Spleen (tissue), 11 donors: ENCODE measurements around the gene CABP2. TPM values are rescaled to one million over a fixed set of nuclear protein-coding genes. Genes with fewer than 3 reads are reported as not detected.
"Not testable (repeated sequence)": the region's sequence is repeated elsewhere in the genome, so short reads cannot be mapped to it uniquely, and the experiment has no call there.

Experiments used
- DNase-seq: peaks from one replicate; pipeline ENCODE4 v3.0.0-alpha.2; 2020
- H3K27ac ChIP-seq, 8 donors: fragments of 200-600 bp; sonication (generic) in 7 of 8; 1 replicate in 4 of 8; 2 replicates in 4 of 8; pipeline versions ENCODE4 v1.5.0 to v1.8.0; 2016 to 2021; ENCODE audit warnings: inconsistent platforms in 4 of 8, mild to moderate bottlenecking in 4 of 8, moderate library complexity in 1 of 8
- H3K27me3 ChIP-seq, 7 donors: fragments of 200-600 bp; sonication (generic) in 6 of 7; replicated peaks in 1 of 7; 1 replicate in 4 of 7; 2 replicates in 3 of 7; pipeline versions ENCODE4 v1.5.0 to v1.8.0; 2016 to 2021; ENCODE audit warnings: inconsistent platforms in 3 of 7, mild to moderate bottlenecking in 1 of 7
- H3K36me3 ChIP-seq, 6 donors: fragments of 200-600 bp; sonication (generic) in 5 of 6; 1 replicate in 4 of 6; 2 replicates in 2 of 6; pipeline versions ENCODE4 v1.5.0 to v1.8.0; 2016 to 2021; ENCODE audit warnings: inconsistent platforms in 2 of 6
- H3K4me1 ChIP-seq, 6 donors: fragments of 200-600 bp; sonication (generic) in 5 of 6; 1 replicate in 3 of 6; 2 replicates in 3 of 6; pipeline versions ENCODE4 v1.5.0 to v1.8.0; 2016 to 2021; ENCODE audit warnings: inconsistent platforms in 3 of 6
- H3K4me3 ChIP-seq, 8 donors: fragments of 200-600 bp; sonication (generic) in 7 of 8; 1 replicate in 4 of 8; 2 replicates in 4 of 8; pipeline versions ENCODE4 v1.5.0 to v1.8.0; 2016 to 2021; ENCODE audit warnings: inconsistent platforms in 4 of 8, mild to moderate bottlenecking in 4 of 8, moderate library complexity in 2 of 8
- H3K9me3 ChIP-seq, 8 donors: fragments of 200-600 bp; sonication (generic) in 7 of 8; 1 replicate in 4 of 8; 2 replicates in 4 of 8; pipeline versions ENCODE4 v1.5.0 to v1.8.0; 2016 to 2021; ENCODE audit warnings: inconsistent platforms in 4 of 8
- POLR2A ChIP-seq, 3 donors: fragments of 450-650 bp; IDR thresholded peaks; one replicate each; pipeline ENCODE4 v1.5.1; 2017; ENCODE audit warnings: antibody characterized with exemption in 3 of 3, mild to moderate bottlenecking in 1 of 3
- POLR2AphosphoS5 ChIP-seq, 3 donors: sonication (generic); formaldehyde crosslinking; IDR thresholded peaks; one replicate each; pipeline ENCODE4 v1.5.1; 2017; ENCODE audit warnings: antibody characterized with exemption in 3 of 3
- WGBS, 5 donors: extraction: QIAGEN DNeasy Blood & Tissue Kit in 3 of 5; methylation state at CpG; one replicate each; pipeline versions ENCODE4 v1.1.5 to v1.1.7; 2013 to 2018; 5-methylcytosine and 5-hydroxymethylcytosine counted together
- intact Hi-C: fragments of 100-400 bp; cut with DNase I; formaldehyde crosslinking; loops from one replicate; pipeline ENCODE4 v1.15.0; 2023; ENCODE audit warnings: low total_unique reads
- polyA plus RNA-seq, 3 donors: library from polyadenylated mRNA; stranded (reverse); fragments of 200-250 nt; gene quantifications; one replicate each; pipeline ENCODE4 v1.2.1, GENCODE V29; 2013
- total RNA-seq, 7 donors: library from RNA; depleted of rRNA in 3 of 7; stranded (reverse); fragments of >200 nt in 3 of 7; fragmentation: NEBNext Ultra II Directional in 4 of 7; extraction: Animal tissue kit (Norgen Biotek cat#: 25700) in 4 of 7; gene quantifications; one replicate each; pipeline versions ENCODE4 v1.1.0 to v1.2.1, GENCODE V29; 2016 to 2021
- TF ChIP-seq, protein P1 (sequence below), 11 experiments: fragments of 200-600 bp in 7 of 11; fragments of 450-650 bp in 4 of 11; sonication (generic) in 4 of 11; IDR thresholded peaks in 8 of 11; conservative IDR thresholded peaks in 3 of 11; 1 replicate in 7 of 11; 2 replicates in 4 of 11; pipeline versions ENCODE4 v1.4.0 to v1.8.0; 2016 to 2021; ENCODE audit warnings: antibody characterized with exemption in 11 of 11, inconsistent platforms in 4 of 11, mild to moderate bottlenecking in 1 of 11
- donor health status: healthy with polysubstance abuse.
- donor health status: DM: no; HTN: no; CAD: no; lungs with moderate emphysema.
- donor health status: DM: no; HTN: no; CAD: no.
- donor health status: Bipolar disorder and iron deficiency.
- donor health status: healthy.
- donor health status: DM: no; HTN: no; CAD: no.
- donor health status: DM: yes; HTN: yes; CAD: no.

CABP2 gene
- total and polyA plus RNA-seq, 10 donors, result not detected

DNA sequence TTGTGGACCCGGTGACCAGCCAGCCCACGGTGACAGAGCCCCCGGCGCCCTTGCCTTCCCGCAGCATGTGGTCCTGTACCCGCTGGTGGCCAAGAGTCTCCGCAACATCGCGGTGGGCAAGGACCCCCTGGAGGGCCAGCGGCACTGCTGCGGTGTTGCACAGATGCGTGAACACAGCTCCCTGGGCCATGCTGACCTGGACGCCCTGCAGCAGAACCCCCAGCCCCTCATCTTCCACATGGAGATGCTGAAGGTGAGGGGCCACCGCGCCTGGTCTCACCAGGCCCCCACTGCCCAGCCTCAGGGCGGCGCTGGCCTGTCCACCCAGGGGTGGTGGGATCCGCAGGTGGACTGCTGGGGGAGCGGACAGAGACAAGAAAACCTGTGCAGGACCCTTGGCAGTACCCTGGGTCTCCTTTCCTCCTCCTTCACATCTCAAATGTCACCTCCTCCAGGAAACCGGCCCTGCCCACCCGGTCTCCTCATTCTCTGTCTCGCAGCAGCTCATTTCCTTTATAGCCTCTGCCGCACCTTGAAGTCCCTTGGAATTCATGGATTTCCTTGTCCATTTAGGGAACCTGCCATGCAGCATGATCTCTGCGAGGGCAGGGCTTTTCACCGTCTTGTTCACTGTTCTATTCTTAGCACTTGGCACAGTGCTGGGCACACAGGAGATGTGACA is 33.9 kb downstream of the CABP2 start:
- Histone ChIP-seq H3K4me3 (no peak overlapping the region), H3K9me3 (no peaks in the 10 kb centered on the region), H3K4me1 (peaks cover 20 to 43% (median 32%) of the 10 kb centered on the region in 6 donors), H3K36me3 (peaks cover 0 to 79% (median 71%) of the 10 kb centered on the region in 6 donors), H3K27me3 (no peaks in the 10 kb centered on the region), H3K27ac (no peak overlapping the region)
- 79 to 93% (median 87%) methylated on average over 13 to 25 of the region's 25 CpGs for WGBS, 5 donors
- DNase-seq, result no peak
- TF ChIP-seq, protein P1, sequence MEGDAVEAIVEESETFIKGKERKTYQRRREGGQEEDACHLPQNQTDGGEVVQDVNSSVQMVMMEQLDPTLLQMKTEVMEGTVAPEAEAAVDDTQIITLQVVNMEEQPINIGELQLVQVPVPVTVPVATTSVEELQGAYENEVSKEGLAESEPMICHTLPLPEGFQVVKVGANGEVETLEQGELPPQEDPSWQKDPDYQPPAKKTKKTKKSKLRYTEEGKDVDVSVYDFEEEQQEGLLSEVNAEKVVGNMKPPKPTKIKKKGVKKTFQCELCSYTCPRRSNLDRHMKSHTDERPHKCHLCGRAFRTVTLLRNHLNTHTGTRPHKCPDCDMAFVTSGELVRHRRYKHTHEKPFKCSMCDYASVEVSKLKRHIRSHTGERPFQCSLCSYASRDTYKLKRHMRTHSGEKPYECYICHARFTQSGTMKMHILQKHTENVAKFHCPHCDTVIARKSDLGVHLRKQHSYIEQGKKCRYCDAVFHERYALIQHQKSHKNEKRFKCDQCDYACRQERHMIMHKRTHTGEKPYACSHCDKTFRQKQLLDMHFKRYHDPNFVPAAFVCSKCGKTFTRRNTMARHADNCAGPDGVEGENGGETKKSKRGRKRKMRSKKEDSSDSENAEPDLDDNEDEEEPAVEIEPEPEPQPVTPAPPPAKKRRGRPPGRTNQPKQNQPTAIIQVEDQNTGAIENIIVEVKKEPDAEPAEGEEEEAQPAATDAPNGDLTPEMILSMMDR (IDR thresholded peaks at IDR 0.05 in 8 of 11, conservative IDR thresholded peaks at IDR 0.05 in 3 of 11), result no peak
- TF ChIP-seq POLR2AphosphoS5 (IDR thresholded peaks at IDR 0.05), result peak in 2 of 3 donors; percentile 33 to 61
- intact Hi-C loops, result no loop called here

DNA sequence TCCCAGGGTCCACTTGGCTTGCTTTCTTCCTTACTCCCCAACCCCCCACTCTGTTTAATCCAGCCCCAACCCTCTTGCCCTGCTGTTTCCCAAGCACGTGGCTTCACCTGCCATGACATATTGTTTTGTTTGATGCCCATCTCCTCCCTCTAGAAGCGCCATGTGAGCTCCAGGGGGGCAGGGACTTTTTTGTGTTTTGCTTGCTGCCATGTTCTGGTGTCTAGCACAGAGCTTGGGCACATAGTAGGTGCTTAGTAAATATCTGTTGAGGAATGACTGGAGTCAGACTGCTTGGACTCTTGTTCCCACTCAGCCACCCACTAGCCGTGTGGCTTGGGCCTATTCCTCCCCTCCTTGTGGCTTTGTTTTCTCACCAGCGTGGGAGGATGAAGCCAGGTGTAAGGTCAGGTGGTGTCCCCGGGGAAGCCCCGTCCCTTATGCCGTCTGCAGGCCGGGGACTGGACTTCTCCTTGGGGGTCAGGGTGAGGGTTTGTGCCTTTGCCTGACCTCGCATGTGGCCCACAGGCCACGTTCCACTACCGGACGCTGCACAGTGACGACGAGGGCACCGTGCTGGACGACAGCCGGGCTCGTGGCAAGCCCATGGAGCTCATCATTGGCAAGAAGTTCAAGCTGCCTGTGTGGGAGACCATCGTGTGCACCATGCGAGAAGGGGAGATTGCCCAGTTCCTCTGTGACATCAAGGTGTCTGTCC is 36.6 kb downstream of the CABP2 start:
- no peaks in the 10 kb centered on the region for H3K9me3 ChIP-seq
- peak overlapping the region; percentile 12 to 97 (median 92) for H3K27ac ChIP-seq
- H3K4me1 ChIP-seq, result peaks cover 31 to 64% (median 52%) of the 10 kb centered on the region in 6 donors
- WGBS, 5 donors, result 60 to 84% (median 72%) methylated on average over 16 to 20 of the region's 20 CpGs
- no peak for TF ChIP-seq POLR2A (IDR thresholded peaks at IDR 0.05)
- peak; percentile 26 to 48 (median 44) for TF ChIP-seq POLR2AphosphoS5 (IDR thresholded peaks at IDR 0.05)
- TF ChIP-seq, protein P1 (IDR thresholded peaks at IDR 0.05 in 8 of 11, conservative IDR thresholded peaks at IDR 0.05 in 3 of 11), result no peak
- peak overlapping the region in 1 of 8 donors; percentile 81 for H3K4me3 ChIP-seq
- no peaks in the 10 kb centered on the region for H3K27me3 ChIP-seq
- peaks cover 0 to 52% (median 44%) of the 10 kb centered on the region in 6 donors for H3K36me3 ChIP-seq
- intact Hi-C loops, result no loop called here
- no peak for DNase-seq

DNA sequence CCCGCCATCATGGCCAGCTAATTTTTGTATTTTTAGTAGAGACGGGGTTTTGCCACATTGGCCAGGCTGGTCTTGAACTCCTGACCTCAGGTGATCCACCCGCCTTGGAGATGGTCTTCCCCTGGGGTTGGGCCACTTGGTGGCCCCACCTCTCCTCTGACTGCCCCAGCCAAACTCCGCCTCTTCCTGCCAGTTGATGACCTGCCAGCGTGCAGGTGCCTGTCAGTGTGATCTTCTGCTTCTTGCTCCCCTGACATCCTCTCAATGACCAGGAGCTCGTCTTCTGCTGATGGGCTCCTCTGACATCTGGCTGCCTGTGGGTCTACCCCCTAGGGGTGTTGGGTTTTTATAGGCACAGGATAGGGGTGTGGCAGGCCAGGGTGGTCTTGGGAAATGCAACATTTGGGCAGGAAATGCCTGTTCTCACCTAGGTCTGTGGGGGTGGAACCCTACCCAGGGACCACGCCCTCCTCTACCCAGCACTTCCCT is 37.3 kb downstream of the CABP2 start:
- intact Hi-C loops, H3K27me3 ChIP-seq, H3K9me3 ChIP-seq: not testable (repeated sequence)
- DNase-seq, result peak; percentile 89
- H3K4me3 ChIP-seq, result peak overlapping the region in 1 of 8 donors; percentile 81
- H3K36me3 ChIP-seq, result peaks cover 0 to 45% (median 37%) of the 10 kb centered on the region in 6 donors
- peak overlapping the region; percentile 43 to 97 (median 92) for H3K27ac ChIP-seq
- H3K4me1 ChIP-seq, result peaks cover 31 to 66% (median 52%) of the 10 kb centered on the region in 6 donors
- 52 to 72% (median 61%) methylated on average over 7 of the region's 7 CpGs for WGBS, 5 donors
- peak in 1 of 3 donors; percentile 60 for TF ChIP-seq POLR2A (IDR thresholded peaks at IDR 0.05)
- TF ChIP-seq, protein P1 (IDR thresholded peaks at IDR 0.05 in 8 of 11, conservative IDR thresholded peaks at IDR 0.05 in 3 of 11), result peak in 1 of 11 experiments; percentile 5
- peak; percentile 55 to 93 (median 77) for TF ChIP-seq POLR2AphosphoS5 (IDR thresholded peaks at IDR 0.05)
